ENCODE measurements around the gene ERN1.

DNA sequence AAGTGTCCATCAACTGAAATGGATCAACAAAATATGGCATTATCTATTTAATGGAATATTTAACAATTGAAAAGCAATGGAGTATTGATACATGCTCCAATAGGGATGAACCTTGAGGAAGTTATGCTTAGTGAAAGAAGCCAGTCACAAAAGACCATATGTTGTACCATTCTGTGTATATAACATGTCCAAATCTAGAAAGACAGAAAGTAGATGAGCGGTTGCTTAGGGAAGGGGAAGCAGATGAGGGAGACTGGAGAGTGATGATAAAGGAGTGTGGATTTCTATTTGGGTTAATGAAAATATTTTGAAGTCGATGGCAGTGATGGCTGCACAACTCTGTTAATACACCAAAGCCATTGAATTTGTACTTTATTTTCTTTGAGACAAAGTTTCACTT is 8.5 kb upstream of the ERN1 start:
- no peak for TF ChIP-seq CTCF (IDR thresholded peaks at IDR 0.05; ENCODE audit: low read length)
- TF ChIP-seq EZH2 (optimal IDR thresholded peaks at IDR 0.05; ENCODE audit: low read depth, low read length) = no peak
